Anterior cingulate cortex (tissue), 58 donors: Measurements from ENCODE around the gene MRC2.
"Not testable (repeated sequence)": the region's sequence is repeated elsewhere in the genome, so short reads cannot be mapped to it uniquely, and the experiment has no call there.

Source experiments
- DNase-seq, 58 donors: peaks; one replicate each; lab custom pipeline; 2025; lab: John Stamatoyannopoulos, UW

MRC2 gene

DNA sequence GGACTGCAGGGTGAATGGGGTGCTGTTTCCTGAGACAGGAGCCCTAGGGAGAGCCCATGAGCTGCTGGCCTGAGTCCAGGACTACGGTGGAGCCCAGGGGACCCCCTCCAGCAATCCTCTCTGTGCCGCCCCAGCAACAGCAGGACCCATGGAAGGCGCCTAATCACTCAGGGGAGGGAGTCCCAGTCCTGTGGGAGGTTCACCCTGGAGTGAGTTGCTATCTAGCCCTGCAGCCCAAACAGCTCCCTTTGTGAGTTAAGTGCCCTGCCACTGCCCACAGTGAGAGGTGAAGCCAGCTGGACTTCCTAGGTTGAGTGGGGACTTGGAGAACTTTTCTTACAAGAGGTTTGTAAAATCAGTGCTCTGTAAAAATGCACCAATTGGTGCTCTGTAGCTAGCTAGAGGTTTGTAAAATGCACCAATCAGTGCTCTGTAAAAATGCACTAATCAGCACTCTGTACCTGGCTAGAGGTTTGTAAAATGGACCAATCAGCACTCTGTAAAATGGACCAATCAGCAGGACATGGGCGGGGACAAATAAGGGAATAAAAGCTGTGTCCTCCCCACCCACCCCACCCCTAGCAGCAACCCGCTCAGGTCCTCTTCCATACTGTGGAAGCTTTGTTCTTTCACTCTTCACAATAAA, 67.7 kb downstream of the MRC2 start:
- DNase-seq, result not testable (repeated sequence)

DNA sequence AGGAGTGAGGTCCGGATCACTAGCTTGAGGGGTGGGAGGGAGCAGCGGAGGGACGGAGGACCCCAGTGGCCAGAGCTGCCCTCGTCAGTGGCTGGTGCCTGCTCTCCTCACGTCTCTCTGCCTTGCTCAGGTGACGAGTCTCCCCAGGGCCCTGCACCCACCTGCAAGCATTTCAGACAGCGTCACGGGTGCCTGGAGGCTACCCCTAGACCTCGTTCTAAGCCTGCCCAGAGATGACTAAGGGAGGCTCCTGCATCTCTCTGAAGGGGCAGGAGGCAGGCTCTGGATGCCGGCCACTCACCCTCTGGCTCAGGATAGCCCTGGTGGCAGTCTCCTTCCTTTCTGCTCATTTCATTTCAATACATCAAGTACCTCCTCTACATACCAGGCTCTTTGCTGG, 68.8 kb downstream of the MRC2 start:
- no peak for DNase-seq

DNA sequence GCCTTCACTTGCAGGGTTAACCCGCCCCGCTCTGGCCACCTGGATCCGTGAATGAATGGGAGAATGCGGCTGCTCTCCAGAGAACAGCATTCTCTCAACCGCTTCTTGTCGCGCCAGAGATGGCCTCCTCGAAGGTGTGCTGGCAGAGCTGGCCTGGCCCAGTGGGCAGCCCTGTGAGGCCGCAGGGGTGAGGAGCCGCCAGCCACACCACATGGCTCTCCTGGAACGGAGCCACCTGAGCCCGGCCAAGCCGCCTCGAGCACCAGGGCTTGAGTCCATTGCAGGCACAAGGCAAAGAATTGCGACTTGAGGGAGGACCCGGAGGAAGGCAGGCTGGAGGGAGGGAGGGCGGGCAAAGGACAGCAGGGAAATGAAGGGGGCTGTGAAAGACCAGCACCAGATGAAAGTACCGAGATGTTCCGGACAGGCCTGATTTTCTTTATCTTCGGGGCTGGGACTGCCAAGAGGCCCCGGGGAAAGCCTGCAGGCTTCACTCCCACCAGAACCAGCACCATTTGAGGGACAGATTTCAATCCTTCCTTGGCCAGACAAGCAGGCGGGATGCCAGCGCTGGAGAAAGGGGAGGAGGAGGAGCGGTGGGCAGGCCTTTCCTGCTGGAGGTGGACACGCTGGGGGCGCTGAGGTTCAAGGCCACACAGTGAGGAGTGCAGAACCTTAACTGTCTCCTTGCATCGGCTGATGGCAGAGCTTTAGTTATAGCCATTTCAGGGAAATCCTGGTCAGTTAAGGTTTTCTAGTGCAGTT, 69.4 kb downstream of the MRC2 start:
- peak in 18 of 58 donors; percentile 4 to 45 (median 26) for DNase-seq

DNA sequence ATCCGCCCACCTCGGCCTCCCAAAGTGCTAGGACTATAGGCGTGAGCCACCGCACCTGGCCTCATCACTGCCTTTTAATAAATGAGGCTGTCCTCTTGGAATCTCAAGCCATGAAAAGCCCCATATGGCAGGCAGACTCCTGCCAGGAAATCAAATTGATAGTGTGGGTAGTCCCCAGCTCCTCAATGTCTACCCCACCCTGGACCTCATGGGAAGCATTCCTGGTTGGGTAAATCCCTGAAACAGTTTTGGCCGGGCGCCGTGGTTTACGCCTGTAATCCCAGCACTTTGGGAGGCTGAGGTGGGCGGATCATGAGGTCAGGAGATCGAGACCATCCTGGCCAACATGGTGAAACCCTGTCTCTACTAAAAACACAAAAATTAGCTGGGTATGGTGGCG, 71.0 kb downstream of the MRC2 start:
- not testable (repeated sequence) for DNase-seq

- no peak for DNase-seq
These were observed 73.7 kb downstream of the MRC2 start for GRCh38 chr17:62700964-62701705.

GRCh38 chr17:62701706-62702085, 74.2 kb downstream of the MRC2 start:
- DNase-seq, result no peak

GRCh38 chr17:62702746-62703260, 75.3 kb downstream of the MRC2 start:
- no peak for DNase-seq

GRCh38 chr17:62703261-62703775, 75.8 kb downstream of the MRC2 start:
- DNase-seq, result no peak

DNA sequence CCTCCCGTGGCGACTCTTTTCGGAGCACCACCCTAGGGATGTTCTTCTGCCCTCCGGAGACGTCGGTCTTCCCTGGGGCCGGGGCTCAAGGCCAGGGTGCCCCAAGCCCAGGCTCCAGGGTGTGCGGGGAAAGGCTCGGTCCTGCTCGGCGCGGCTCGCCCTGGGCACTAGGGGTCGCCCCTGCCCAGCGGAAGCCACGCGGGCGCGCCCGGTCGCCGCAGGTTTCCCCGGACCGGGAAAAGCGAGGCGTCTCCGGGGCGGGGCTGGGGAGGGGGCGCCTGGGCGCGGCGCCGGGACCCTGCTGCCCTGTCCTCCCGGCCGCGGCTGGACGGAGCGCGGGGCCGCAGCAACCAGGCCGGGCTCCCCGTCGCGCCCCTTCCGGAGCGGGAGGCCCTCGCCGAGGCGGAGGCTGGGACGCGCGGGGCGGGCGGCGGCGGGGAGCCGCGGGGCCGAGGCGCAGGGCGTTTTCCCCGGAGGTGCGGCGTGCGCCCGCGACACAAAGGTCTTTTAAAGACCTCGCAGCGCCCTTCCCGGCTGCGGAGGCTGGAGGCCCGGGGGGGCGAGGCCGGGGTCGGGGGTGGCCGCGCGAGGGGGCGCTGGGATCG, 76.4 kb downstream of the MRC2 start:
- DNase-seq, result peak in 52 of 58 donors; percentile 9 to 84 (median 64)

DNA sequence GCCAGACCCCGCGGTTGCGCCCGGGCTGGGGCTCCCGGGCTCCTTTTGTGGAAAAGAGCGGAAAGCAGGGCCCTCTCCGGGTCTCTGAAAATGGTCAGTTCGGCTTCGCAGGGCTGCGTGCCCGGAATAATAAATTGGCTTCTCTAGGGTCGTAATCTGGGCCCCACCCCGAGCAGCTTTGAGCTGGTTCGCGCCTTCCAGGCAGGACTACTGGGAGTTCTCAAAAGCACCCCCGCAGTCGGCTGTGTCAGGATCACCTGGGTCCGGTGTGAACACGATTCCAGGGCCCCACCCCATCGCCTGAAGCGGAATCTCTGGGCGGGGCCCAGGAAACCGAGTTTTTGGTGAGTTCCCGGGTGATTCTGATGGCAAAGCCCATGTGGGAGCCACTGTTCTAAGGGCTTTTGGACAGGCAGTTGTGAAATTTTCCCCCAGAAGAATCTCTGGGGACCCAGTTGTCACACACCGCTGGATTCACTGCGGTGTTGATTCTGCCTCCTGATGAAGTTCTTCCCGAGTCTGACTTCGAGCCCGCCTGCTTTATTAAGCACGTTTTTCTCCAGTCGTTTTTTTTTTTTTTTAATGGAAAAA, 77.0 kb downstream of the MRC2 start:
- peak in 32 of 58 donors; percentile 15 to 54 (median 34) for DNase-seq

DNA sequence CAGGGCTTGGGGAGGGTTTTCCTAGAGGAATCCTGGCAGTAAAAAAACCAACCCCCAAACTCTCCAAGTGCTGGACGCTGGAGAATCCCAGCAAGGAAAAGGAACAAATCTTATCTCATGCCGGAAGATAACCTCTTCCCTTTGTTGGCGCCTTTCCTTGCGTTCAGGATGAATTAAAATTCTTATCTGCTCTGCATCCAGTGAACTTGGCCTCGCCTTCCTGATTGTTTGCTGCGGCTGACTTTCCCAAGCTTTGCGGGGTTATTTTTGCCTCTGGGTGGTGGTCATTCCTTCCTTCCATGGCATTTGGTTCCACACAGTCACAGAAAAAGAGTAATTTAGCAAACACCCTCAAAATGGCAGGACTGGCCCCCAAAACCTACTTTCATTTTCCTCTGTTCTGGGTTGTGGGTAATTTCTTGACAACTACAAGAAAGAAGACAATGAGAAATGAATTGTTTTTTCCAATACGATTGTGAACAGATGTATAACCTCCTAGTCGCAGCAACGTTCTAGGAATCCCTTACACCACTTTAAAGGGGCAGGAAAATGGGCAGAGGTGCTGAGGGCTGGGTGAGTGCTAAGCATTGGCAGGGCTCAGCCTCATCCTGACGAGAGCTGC, 77.8 kb downstream of the MRC2 start:
- peak in 7 of 58 donors; percentile 18 to 55 (median 35) for DNase-seq

DNA sequence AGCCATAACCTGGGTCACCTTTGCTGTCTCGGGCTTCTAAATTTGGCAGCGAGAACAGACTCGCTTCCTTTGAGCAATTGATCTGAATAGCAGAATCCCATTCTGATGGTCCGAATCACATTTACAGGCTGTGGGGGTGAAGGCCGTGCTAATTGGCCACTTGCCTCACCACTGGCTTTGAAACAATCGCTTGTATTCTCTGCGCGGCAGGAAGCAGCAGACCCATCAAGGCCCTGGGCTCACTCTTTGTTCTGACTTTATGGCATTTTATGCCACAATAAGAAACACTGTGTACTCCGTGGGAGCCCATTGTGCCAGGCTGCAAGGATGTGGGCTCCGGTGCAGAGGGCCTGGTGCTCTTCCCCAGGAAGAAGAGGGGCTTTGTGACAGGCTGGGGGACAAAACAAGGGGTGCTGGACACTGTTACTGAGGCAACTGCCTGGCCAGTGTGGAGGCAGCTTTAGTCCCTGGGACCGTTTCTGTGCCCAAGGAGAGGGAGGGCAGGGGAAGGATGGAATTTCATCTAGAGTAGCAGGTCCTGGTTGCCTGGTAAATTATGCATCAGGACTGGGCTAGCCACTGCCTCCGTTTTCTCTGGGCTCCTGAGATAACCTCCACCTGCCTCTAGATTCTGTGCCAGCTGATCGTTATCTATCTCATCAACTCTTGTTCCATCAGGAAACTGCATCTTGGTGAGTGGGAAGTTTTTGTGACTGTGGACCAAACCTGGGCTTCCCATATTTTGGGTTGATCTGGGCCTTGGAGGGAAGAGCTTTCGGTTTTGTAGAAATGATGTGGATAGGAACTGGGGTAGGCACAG, 78.5 kb downstream of the MRC2 start:
- peak in 50 of 58 donors; percentile 16 to 90 (median 60) for DNase-seq

DNA sequence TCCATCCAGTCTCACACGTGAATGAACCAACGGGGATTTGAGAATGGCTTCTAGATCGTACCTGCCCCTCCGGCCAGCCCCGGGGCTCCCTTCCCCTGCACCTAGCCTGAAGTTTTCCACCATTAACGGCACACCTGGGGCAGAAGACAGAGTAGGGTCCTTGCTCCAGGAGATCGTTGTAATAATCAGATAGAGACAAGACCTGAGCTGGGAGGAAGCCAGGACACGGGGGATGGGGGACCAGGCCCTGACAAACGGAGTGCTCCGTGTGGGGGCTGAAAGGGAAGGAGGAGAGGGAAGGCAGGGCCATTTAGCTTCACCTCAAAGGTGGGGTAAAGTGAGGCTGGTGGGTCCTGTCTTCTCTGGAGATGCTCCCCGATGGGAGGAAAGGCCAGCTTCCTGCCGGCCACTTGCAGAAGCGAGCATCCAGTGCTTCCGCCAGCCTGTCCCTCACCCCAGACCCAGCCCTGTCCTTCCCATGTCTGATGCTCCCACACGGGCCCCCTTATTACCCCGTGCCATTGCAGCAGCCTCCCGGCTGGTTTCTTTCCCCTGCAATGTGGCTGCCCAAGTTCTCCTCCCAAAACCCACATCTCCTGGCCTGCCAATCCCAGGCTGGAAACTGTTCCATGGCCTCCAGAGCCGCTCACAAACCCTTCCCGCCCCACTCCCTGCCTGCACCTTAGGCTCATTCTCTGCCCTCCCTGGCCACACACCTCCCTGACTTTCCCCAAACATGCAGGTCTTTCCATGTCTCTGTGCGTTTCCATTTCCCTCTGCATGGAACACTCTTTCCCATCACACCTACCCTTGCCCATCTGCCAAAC, 79.3 kb downstream of the MRC2 start:
- no peak for DNase-seq

DNA sequence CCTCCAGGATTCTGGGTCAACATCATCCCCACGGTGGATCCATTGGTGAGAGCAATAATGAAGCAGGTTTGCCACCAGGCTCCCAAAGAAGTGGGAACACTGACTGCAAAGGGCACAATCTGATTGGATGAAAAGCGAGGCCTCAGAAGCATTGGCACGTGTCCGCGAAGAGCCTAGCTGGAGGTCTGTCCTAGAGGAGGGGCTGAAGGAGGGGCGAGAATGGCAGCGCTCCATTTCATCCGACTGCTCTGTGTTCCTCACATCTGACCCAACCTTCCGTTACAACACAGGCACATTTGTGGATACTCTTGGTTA, 79.9 kb downstream of the MRC2 start:
- DNase-seq, result no peak

DNA sequence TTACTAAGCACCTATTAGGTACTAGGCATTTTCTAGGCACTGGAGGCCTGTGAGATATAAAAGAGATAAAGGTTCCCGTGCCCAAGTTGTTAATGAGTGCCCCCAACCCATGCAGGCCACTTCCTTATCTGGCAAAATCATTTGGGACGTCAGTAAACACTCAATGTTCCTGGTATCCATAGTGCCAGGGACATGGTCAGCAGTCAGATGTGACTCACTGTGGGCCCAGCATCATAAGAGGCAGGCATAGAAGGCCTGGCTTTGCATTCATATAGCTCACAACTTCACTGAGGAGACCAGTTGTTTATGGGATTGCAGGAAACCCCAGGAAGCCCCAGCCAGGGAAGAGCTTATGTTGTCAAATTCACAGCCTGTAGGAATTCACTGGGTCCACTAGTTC, 81.1 kb downstream of the MRC2 start:
- no peak for DNase-seq

DNA sequence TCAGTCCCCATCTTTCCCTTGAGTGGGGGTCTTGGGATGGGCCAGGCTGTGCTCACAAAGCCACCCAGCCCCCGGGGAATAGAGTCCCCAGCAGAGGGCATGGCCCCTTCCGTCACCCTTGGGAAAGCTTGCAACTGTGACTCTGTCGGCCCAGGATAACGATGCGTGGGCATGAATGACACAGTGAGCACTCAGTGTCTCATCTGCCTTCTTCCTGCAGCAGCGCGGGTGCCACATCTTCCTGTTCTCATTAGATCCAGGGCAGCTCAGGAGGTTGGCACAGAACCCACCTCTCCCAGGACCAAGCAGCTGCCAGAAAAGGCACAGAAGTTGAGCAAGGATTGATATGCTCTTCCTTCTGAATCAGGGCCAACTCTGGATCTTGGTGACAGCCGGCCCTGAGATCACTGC, 84.7 kb downstream of the MRC2 start:
- DNase-seq, result peak in 3 of 58 donors; percentile 7 to 43 (median 11)

- DNase-seq, result peak in 1 of 58 donors; percentile 61
These were observed 85.8 kb downstream of the MRC2 start for GRCh38 chr17:62713086-62713881.
